NCI-H226 (cell line): ENCODE results near the gene FREM2.

Source experiments
- DNase-seq: peaks from one replicate; pipeline ENCODE4 v3.0.0-alpha.2; 2015

The FREM2 gene

DNA sequence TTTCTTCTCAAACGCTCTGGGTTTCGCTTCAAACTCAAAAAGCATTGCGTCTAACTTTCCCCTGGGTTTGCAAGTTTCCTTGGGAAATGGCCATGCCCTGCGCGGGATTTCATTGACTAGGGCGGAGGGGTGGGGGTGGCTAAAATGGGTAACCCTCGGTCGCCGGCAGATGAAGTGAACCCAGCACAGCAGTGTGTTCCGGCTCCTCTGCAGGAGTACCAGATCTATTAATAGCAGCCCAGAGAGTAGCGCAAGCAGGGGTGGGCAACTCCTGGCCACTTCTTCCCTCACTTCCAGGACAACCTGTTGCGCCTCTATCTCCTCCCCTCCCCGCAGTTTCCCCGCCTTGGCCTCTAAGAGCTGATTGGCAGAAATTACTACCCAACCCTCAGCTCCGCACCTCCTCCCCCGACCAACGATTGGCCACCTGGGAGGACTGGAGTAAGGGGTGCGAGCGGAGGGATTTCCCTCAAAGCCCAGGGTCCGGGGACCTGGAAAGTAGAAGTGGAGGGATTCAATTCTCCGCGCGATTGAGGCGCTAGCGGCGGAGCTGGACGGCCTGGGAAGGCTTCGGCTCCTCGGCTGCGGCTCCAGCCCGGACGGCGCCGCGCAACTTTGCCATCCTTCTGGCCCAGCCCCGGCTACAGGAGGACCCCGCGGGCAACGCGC lies at the start of gene FREM2:
Gene FREM2, plus strand, starts transcription at position 501 of the 669 bp plus-strand sequence. CDS start 268 bp downstream, outside the sequence.
- DNase-seq = peak; percentile 69

GRCh38 chr13:38637576-38637975 lies 49.3 kb upstream of the FREM2 start:
- DNase-seq = no peak

DNA sequence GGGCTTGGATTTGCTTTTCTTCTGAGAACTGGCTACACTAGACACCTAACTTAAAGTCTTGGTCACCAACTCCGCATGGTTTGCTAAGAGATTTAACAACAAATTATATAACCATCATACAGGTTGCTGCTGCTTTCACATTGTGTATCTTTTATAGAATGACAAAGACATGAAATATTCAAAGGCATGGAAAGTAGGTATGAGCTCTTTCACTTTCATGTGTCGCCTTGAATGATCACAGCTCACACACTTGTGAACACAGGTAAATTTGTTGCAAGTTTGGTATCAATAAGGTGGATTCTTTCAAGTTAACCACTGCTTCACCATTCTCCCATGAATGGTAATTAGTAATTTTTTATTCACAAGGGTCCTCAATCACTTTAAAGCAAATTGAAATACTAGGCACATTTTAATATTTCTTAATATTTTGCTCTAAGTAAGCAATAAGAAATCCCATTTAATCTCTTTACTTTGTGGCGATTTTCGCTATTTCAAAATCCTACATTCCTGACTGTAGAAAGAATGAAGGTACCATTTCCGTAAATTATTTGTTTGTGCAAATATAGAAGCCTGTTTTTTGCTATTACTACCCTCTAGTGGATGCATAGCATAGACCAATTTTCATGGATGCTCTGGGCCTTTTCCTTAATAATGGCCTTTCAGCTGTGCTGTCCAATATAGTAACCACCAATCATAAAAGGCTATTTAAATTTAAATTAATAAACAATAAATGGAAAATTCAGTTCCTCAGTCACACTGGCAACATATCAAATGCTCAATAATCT lies 45.5 kb upstream of the FREM2 start:
- no peak for DNase-seq

DNA sequence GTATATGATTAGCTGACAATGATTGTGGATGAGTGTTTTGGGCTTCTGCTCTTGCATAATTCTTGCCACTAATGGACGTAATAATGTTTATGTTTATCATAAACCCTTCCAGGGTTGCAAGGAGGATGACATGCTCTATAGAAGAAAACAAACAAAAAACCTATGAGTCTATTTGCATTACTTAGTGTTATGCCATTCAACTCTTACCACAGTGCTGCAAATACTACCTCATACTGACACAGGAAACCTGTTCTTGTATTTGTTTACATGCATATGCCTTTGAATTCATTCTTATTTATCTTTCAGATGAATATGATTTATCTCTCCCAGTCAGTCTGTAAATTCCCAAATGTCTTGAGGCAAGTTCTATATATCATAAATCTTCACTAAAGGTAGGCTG lies 39.6 kb upstream of the FREM2 start:
- DNase-seq = no peak

DNA sequence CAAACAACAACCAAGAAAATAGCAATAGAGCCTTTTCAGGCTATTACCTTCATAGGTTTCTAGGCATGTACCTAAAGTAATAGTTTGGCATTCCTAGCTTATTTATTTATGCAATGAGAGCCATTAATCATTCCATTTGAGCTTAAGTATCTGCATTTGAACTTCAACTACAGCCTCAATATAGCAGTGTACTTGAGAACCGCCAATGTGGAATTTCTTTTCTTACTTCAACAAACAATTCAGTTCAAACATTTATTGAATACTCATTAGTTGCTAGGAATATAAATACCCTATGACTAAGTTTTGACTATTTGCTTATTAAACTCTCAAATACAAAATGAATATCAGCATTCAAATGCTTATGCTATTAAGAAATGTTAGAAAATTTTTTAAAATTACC lies 38.0 kb upstream of the FREM2 start:
- DNase-seq = no peak

DNA sequence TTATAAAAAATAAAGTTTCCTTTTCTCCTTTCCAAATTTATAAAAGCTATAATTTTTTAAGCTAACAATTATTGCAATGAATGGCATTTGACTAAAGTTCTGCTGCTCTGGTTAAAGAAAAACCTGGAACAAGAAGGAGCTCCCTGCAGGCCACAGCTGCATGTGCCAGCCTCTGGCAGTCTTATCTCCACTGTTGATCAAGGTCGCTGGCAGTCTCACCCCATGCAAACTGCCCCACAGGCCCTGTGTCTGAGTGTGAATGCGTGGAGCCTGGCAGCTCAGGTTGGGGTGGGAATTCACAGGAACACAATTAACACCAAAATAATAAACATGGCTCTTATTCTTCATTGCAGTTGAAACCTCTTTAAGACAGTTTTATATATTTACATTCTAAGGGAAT lies 30.2 kb upstream of the FREM2 start:
- no peak for DNase-seq

GRCh38 chr13:38657191-38657590 lies 29.7 kb upstream of the FREM2 start:
- DNase-seq = peak; percentile 45

DNA sequence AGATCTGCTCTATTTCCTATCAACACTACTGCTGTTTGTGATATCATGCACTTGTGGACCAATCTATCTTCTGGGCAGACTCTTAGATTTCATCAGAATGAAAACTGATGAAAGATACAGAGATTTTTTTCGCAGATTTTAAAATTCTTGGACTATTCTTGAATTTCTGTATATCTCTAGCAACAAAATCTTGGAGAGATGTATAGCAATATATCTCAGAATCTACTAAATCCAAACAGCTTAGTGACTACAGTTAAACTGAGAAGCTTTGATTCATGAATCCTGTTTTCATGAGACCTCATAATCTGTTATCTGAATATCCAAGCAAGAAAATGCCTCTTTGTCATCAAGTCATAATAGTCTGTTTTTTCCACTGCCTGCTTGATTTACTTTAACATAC lies 28.0 kb upstream of the FREM2 start:
- no peak for DNase-seq

DNA sequence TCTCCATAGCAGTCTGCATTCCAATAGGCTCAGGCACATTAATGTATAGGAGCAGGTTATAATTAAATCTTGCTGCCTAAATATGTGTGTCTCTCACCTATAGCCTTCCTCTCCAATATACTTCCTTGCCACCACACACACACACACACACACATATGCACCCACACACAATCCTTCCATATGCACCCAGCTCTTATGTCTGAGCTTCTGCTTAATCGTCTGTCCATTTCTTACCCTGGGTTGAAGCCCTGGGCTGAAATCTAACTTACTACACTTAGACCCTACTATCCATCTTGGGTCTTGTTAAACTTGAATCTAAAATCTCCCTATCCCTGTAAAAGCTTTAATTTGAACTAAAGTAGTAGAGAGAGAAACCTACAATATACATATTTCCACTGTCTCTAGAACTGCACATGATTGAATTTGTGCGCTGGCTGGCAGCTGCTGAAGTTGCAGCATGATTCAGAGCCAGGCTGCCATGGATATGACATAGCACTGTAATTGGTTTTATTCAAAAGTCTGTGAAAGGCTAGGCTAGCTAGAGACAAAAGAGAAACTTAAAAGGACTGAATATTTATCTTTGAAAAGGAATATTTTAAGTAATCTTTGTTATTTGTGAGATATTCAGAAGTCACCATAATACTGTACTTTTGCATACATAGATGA lies 25.7 kb upstream of the FREM2 start:
- no peak for DNase-seq

- peak; percentile 81 for DNase-seq
Measured at GRCh38 chr13:38662362-38662761, 24.5 kb upstream of the FREM2 start.

GRCh38 chr13:38664906-38665305 lies 22.0 kb upstream of the FREM2 start:
- no peak for DNase-seq

DNA sequence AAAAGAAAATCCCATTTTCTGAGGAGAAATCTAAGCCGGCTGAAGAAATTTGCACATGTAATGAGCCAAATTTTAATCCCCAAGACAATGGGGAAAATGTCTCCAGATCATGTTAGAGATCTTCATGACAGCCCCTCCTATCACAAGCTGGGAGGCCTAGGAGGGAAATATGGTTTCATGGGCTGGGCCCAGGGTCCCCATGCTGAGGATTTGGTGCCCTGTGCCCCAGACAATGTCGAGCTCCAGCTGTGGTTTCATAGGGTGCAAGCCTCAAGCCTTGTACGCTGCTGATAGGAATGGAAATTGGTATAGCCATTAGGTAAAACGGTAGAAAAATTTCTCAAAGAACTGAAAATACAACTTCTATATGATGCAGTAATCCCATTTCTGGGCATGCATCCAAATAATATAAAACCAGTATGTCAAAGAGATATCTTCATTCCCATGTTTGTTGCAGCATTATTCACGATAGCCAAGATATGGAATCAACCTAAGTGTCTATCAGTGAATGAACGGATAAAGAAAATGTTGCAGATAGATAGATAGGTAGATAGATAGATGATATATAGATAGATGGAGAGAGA lies 19.3 kb upstream of the FREM2 start:
- no peak for DNase-seq

- no peak for DNase-seq
Measured at GRCh38 chr13:38669234-38669964, 17.5 kb upstream of the FREM2 start.

- peak; percentile 58 for DNase-seq
Measured at GRCh38 chr13:38670627-38671026, 16.2 kb upstream of the FREM2 start.

GRCh38 chr13:38671980-38672379 lies 14.9 kb upstream of the FREM2 start:
- DNase-seq = no peak

DNA sequence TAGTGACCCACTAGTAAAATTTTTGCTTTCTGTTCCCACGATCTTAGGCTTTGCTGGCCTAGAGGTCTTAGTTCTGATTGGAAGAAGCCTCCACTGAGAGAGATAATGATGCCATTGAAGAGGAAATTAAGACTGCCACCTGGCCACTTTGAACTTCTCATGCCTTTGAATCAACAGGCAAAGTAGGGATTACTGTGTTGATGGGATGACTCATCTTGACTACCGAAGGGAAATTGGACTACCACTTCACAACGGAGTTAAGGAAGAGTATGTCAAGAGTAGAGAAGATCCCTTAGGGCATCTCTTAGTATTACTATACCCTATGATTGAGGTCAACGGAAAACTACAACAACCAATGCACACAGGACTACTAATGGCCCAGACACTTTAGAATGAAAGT lies 12.7 kb upstream of the FREM2 start:
- DNase-seq = no peak

DNA sequence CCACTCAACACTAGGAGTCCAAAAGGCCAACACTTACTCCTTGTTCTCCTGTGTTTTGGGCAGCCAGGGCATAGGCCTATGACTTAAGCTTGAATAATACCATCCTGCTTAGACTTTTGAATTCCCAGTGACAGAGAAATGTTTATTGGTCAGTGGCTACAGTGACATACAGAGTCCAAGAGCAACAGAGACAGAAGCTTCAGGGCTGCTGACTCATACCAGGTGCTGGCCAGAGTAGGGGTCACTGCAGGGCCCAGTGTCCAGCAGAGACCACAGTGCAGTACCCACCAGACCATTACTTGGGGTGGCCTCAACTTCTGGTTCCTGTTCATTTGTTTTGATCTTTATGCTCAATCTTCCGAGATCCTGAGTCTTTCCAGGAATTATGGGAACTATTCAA lies 6.0 kb upstream of the FREM2 start:
- no peak for DNase-seq

GRCh38 chr13:38684714-38685113 lies 2.2 kb upstream of the FREM2 start:
- no peak for DNase-seq

GRCh38 chr13:38685431-38685830 lies 1.4 kb upstream of the FREM2 start:
- no peak for DNase-seq

GRCh38 chr13:38685974-38686576 lies 802 bp upstream of the FREM2 start:
- DNase-seq = no peak

DNA sequence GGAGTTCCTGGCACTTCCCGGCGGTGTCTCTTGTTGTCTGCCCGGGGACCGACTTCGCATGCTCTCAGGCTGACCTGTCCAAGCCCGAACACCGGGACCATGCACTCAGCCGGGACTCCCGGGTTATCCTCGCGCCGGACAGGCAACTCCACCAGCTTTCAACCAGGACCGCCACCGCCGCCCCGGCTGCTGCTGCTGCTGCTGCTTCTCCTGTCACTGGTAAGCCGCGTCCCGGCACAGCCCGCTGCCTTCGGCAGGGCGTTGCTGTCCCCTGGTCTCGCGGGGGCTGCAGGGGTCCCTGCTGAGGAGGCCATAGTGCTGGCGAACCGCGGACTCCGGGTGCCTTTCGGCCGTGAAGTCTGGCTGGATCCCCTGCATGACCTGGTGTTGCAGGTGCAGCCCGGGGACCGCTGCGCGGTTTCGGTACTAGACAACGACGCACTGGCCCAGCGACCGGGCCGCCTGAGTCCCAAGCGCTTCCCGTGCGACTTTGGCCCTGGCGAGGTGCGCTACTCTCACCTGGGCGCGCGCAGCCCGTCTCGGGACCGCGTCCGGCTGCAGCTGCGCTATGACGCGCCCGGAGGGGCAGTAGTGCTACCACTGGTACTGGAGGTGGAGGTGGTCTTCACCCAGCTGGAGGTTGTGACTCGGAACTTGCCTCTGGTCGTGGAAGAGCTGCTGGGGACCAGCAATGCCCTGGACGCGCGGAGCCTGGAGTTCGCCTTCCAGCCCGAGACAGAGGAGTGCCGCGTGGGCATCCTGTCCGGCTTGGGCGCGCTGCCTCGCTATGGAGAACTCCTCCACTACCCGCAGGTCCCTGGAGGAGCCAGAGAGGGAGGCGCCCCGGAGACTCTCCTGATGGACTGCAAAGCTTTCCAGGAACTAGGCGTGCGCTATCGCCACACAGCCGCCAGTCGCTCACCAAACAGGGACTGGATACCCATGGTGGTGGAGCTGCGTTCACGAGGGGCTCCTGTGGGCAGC lies 661 bp downstream of the FREM2 start:
- no peak for DNase-seq
